Lower lobe of right lung (tissue), 2 donors: ENCODE measurements around the gene FOXN3. TPM values are rescaled to one million over a fixed set of nuclear protein-coding genes. Genes with fewer than 3 reads are reported as not detected.

Experiments used
- ATAC-seq, 2 donors: fragments of 200-7000 bp; cut with Tn5 transposase; one replicate each; pipeline ENCODE4 v1.9.1; 2020 to 2022; ENCODE audit warnings: mild to moderate bottlenecking in 2 of 2, moderate library complexity in 2 of 2
- DNase-seq: peaks from one replicate; pipeline ENCODE4 v3.0.0-alpha.2; 2020
- H3K27ac ChIP-seq: fragments of 200-600 bp; one replicate; pipeline ENCODE4 v1.8.0; 2022
- H3K27me3 ChIP-seq: fragments of 200-600 bp; one replicate; pipeline ENCODE4 v1.8.0; 2022; ENCODE audit warnings: low read depth
- H3K36me3 ChIP-seq: fragments of 200-600 bp; one replicate; pipeline ENCODE4 v1.8.0; 2022; ENCODE audit warnings: mild to moderate bottlenecking
- H3K4me1 ChIP-seq: fragments of 200-600 bp; one replicate; pipeline ENCODE4 v1.8.0; 2022
- H3K4me3 ChIP-seq: fragments of 200-600 bp; one replicate; pipeline ENCODE4 v1.8.0; 2022; ENCODE audit warnings: mild to moderate bottlenecking
- H3K9me3 ChIP-seq: fragments of 200-600 bp; one replicate; pipeline ENCODE4 v1.8.0; 2022
- intact Hi-C: fragments of 100-400 bp; cut with DNase I; formaldehyde crosslinking; loops from one replicate; pipeline ENCODE4 v1.11.0; 2022
- total RNA-seq: library from RNA; stranded (reverse); fragmentation: NEBNext Ultra II Directional; extraction: Animal tissue kit (Norgen Biotek cat#: 25700); gene quantifications from one replicate; pipeline ENCODE4 v1.2.1, GENCODE V29; 2021
- TF ChIP-seq, protein P1 (sequence below): fragments of 200-600 bp; IDR thresholded peaks from one replicate; pipeline ENCODE4 v1.8.0; 2022; ENCODE audit warnings: antibody characterized with exemption, mild to moderate bottlenecking
- donor health status: DM: no; HTN: yes; CAD: no; lungs with severe emphysema.

The FOXN3 gene
- total RNA-seq, 1 donor from 2014 or later: 116 TPM

DNA sequence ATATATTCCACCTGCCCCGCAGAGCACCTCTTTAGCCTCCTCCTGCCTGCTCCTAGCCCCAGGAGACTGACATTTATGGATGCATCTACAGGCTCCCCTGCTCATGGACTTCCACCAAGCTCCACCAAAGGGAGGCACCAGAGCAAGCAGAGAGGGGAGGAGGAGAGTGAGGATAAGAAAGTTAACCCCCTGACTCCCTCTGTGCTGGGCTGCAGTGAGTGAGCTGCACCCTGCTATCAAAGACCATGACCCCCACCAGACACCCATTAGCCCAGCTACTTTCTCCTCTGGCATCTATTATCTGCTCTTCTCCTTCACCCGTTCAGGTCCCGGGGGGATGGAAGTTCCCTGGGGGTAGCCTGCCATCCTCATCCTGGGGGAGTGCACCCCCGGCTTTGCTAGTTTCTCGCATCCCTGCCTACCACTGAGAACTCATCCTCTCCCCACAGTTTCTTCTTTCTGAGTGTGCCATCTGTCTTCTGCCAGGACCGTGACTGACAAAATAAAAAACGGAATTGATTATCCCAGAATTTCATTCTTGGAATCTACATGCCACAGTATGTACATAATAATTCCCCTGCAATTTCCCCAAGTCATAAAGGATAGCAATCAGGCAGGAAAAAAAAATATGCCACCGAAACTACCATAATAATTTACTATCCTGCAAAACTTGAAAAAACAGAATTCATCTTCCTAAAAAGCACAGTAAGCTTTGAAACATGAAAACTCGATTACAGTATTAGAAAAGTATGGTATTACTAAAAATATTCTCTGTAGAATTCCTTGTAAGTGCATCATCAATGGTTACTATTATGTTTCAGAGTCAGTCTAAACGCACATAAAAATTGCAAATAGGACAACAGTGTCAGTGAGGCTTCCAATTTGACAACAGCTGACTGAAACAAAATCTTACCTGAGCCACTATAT is 45.2 kb downstream of the FOXN3 start:
- H3K27ac ChIP-seq: no peak overlapping the region
- ATAC-seq (no peak), DNase-seq (no peak)
- no peaks in the 10 kb centered on the region for H3K27me3 ChIP-seq
- H3K4me1 ChIP-seq: peaks cover 45% of the 10 kb centered on the region
- intact Hi-C loops: no loop called here
- H3K4me3 ChIP-seq: no peak overlapping the region
- no peaks in the 10 kb centered on the region for H3K36me3 ChIP-seq
- no peaks in the 10 kb centered on the region for H3K9me3 ChIP-seq
- TF ChIP-seq, protein P1, sequence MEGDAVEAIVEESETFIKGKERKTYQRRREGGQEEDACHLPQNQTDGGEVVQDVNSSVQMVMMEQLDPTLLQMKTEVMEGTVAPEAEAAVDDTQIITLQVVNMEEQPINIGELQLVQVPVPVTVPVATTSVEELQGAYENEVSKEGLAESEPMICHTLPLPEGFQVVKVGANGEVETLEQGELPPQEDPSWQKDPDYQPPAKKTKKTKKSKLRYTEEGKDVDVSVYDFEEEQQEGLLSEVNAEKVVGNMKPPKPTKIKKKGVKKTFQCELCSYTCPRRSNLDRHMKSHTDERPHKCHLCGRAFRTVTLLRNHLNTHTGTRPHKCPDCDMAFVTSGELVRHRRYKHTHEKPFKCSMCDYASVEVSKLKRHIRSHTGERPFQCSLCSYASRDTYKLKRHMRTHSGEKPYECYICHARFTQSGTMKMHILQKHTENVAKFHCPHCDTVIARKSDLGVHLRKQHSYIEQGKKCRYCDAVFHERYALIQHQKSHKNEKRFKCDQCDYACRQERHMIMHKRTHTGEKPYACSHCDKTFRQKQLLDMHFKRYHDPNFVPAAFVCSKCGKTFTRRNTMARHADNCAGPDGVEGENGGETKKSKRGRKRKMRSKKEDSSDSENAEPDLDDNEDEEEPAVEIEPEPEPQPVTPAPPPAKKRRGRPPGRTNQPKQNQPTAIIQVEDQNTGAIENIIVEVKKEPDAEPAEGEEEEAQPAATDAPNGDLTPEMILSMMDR: no peak

GRCh38 chr14:89370781-89371180 is 46.3 kb downstream of the FOXN3 start:
- Histone ChIP-seq H3K36me3 (no peaks in the 10 kb centered on the region), H3K27ac (no peak overlapping the region), H3K4me3 (no peak overlapping the region), H3K27me3 (no peaks in the 10 kb centered on the region), H3K4me1 (peaks cover 53% of the 10 kb centered on the region), H3K9me3 (no peaks in the 10 kb centered on the region)
- DNase-seq (no peak), ATAC-seq (no peak)
- intact Hi-C loops: no loop called here
- TF ChIP-seq, protein P1: no peak

DNA sequence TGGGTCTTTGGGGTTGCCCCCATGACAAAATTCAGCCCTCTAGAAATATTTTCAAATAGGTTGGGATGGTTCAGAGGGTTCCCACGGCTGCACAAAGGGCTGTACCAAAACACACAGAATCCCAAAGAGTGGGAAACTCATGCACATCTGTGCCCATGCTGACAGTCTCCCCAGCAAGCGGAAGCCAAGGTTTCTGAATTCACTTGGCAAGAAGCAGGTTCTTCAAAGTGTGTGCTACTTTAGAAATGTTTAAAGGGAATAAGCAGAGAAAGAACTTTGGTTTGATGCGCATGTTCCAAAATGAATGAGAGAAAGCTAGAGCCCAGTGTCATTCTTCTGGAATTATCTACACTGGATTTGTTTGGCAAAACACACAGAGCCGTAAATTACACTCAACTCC is 46.7 kb downstream of the FOXN3 start:
- intact Hi-C loops: no loop called here
- Histone ChIP-seq H3K27me3 (no peaks in the 10 kb centered on the region), H3K9me3 (no peaks in the 10 kb centered on the region), H3K4me3 (no peak overlapping the region), H3K27ac (no peak overlapping the region), H3K4me1 (peaks cover 57% of the 10 kb centered on the region), H3K36me3 (no peaks in the 10 kb centered on the region)
- TF ChIP-seq, protein P1: no peak
- ATAC-seq: no peak
- no peak for DNase-seq

- H3K27ac ChIP-seq: no peak overlapping the region
Measured at GRCh38 chr14:89369656-89370055, 47.4 kb downstream of the FOXN3 start.

GRCh38 chr14:89368490-89369477 is 48.2 kb downstream of the FOXN3 start:
- ATAC-seq (peak; percentile 67 to 70), DNase-seq (no peak)
- no peaks in the 10 kb centered on the region for H3K9me3 ChIP-seq
- H3K27ac ChIP-seq: no peak overlapping the region
- H3K27me3 ChIP-seq: no peaks in the 10 kb centered on the region
- TF ChIP-seq, protein P1: no peak
- H3K36me3 ChIP-seq: no peaks in the 10 kb centered on the region
- H3K4me3 ChIP-seq: no peak overlapping the region
- H3K4me1 ChIP-seq: peaks cover 72% of the 10 kb centered on the region
- intact Hi-C loops: no loop called here

More at GRCh38 chr14:89369656-89370055, 47.4 kb downstream of the FOXN3 start:
- H3K4me1 ChIP-seq: peaks cover 64% of the 10 kb centered on the region
- TF ChIP-seq, protein P1: no peak
- H3K4me3 ChIP-seq: no peak overlapping the region
- no peaks in the 10 kb centered on the region for H3K36me3 ChIP-seq
- H3K27me3 ChIP-seq: no peaks in the 10 kb centered on the region
- no peaks in the 10 kb centered on the region for H3K9me3 ChIP-seq
- intact Hi-C loops: no loop called here
- no peak for DNase-seq
- ATAC-seq: no peak
